Ovary (tissue), 3 donors: ENCODE results near the gene CAMK2N1.

ENCODE experiments used
- CTCF ChIP-seq, 3 donors: fragments of 450-650 bp in 2 of 3; fragments of 200-600 bp in 1 of 3; IDR thresholded peaks; one replicate each; pipeline versions ENCODE4 v1.5.1 to v1.8.0; 2016 to 2022; ENCODE audit warnings: antibody characterized with exemption in 3 of 3, mild to moderate bottlenecking in 1 of 3
- EP300 ChIP-seq: sonication (generic); formaldehyde crosslinking; IDR thresholded peaks from one replicate; pipeline ENCODE4 v1.6.1; 2017; ENCODE audit warnings: antibody characterized with exemption
- POLR2A ChIP-seq: fragments of 450-650 bp; IDR thresholded peaks from one replicate; pipeline ENCODE4 v1.6.1; 2017; ENCODE audit warnings: antibody characterized with exemption, mild to moderate bottlenecking, moderate library complexity
- donor health status: DM: no; HTN: no; CAD: no.

- TF ChIP-seq CTCF (IDR thresholded peaks at IDR 0.05): no peak
- TF ChIP-seq POLR2A: no peak
- no peak for TF ChIP-seq EP300
Measured at GRCh38 chr1:20466273-20466672, 19.7 kb downstream of the CAMK2N1 start.
